PFSK-1 (cell line): ENCODE data around the gene GADD45G.

Experiments
- FOXP2 ChIP-seq: optimal IDR thresholded peaks from 2 replicates; pipeline ENCODE3; 2011; ENCODE audit warnings: borderline replicate concordance, control low read depth, inconsistent platforms; ENCODE audit not compliant: insufficient read depth; ENCODE audit errors: extremely low read length, extremely low read depth
- POLR2AphosphoS5 ChIP-seq: IDR thresholded peaks from 2 replicates; pipeline ENCODE4 v1.6.1; 2012; ENCODE audit warnings: low read depth, mild to moderate bottlenecking, control low read depth, low read length, moderate library complexity
- SIN3A ChIP-seq: IDR thresholded peaks from 2 replicates; pipeline ENCODE4 v1.6.1; 2012; ENCODE audit warnings: mild to moderate bottlenecking, low read length, moderate library complexity, borderline replicate concordance; ENCODE audit not compliant: insufficient read depth
- TAF1 ChIP-seq: IDR thresholded peaks from 2 replicates; pipeline ENCODE4 v1.6.1; 2012; ENCODE audit warnings: low read length, control low read depth, borderline replicate concordance; ENCODE audit not compliant: insufficient read depth
- TF ChIP-seq, protein P1 (sequence below), 2 experiments: IDR thresholded peaks; 2 replicates each; pipeline versions ENCODE4 v1.6.1 to v1.8.0; 2011 to 2012; ENCODE audit warnings: low read depth in 2 of 2, low read length in 2 of 2, control low read depth in 1 of 2, inconsistent platforms in 1 of 2, mild to moderate bottlenecking in 1 of 2, moderate library complexity in 1 of 2; ENCODE audit not compliant: insufficient read depth in 1 of 2

DNA sequence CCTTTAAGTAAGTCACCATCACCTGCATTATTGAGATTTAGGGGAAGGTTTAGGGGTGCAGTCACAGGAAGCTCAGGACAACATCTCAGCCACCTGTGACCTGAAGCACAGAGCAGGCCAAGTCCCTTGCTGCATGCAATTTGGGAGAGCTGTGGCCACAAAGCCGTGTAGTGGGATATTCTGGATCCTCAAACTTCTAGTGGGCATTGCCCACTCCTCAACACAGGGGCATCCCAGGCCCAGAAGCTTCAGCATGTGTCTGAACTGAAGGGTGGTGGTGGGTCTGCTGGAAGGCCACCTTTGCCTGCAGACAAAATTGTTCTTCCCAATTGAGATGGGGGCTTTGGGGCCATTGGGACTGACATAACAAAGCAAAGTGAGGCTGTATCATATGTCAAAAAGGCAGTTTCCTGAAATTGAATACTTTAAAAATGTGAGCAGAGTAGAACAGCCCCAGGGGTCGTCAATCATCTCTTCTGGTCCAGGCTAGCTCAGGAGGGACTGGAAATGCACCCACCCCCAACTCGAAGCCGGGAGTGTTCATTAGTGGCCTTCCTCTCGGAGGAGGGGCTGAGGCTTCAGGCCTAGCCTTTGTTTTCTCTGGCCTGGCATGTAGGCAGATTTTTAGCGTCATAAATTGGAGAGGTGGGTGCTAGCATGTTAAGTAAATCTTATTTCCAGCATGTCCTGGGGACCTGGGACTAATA lies 2.8 kb upstream of the GADD45G start:
- TF ChIP-seq POLR2AphosphoS5 (no peak), TAF1 (no peak), SIN3A (no peak), FOXP2 (no peak)
- TF ChIP-seq, protein P1, sequence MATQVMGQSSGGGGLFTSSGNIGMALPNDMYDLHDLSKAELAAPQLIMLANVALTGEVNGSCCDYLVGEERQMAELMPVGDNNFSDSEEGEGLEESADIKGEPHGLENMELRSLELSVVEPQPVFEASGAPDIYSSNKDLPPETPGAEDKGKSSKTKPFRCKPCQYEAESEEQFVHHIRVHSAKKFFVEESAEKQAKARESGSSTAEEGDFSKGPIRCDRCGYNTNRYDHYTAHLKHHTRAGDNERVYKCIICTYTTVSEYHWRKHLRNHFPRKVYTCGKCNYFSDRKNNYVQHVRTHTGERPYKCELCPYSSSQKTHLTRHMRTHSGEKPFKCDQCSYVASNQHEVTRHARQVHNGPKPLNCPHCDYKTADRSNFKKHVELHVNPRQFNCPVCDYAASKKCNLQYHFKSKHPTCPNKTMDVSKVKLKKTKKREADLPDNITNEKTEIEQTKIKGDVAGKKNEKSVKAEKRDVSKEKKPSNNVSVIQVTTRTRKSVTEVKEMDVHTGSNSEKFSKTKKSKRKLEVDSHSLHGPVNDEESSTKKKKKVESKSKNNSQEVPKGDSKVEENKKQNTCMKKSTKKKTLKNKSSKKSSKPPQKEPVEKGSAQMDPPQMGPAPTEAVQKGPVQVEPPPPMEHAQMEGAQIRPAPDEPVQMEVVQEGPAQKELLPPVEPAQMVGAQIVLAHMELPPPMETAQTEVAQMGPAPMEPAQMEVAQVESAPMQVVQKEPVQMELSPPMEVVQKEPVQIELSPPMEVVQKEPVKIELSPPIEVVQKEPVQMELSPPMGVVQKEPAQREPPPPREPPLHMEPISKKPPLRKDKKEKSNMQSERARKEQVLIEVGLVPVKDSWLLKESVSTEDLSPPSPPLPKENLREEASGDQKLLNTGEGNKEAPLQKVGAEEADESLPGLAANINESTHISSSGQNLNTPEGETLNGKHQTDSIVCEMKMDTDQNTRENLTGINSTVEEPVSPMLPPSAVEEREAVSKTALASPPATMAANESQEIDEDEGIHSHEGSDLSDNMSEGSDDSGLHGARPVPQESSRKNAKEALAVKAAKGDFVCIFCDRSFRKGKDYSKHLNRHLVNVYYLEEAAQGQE (IDR thresholded peaks at IDR 0.05; ENCODE audit: insufficient read depth in 1 of 2, low read depth in 2 of 2, low read length in 2 of 2) = no peak
